ENCODE data around the gene HCLS1.
"Not testable (repeated sequence)": the region's sequence is repeated elsewhere in the genome, so short reads cannot be mapped to it uniquely, and the experiment has no call there.

Gene HCLS1

GRCh38 chr3:121654493-121655385 lies 6.0 kb downstream of the HCLS1 start:
- no peak for DNase-seq (ENCODE audit: low spot score)

GRCh38 chr3:121651684-121652083 lies 9.0 kb downstream of the HCLS1 start:
- DNase-seq (ENCODE audit: low spot score): no peak

DNA sequence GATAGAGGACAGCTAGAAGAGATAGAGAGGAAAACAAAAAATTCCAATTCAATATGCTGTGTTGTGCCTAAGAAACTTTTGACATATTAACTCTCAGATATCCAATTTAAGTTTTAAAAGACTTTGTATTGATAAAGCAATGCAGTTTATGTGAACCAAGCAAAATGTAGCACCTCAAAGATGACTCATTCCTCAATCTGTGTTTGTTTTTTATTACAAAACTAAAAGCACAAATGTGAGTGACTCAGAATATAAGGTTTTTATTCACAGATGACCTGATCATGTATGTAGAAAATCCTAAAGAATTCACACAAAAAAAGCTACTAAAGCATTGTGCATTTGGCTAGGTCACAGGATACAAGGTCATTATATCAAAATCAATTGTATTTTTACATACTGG lies 11.1 kb downstream of the HCLS1 start:
- no peak for DNase-seq (ENCODE audit: low spot score)

DNA sequence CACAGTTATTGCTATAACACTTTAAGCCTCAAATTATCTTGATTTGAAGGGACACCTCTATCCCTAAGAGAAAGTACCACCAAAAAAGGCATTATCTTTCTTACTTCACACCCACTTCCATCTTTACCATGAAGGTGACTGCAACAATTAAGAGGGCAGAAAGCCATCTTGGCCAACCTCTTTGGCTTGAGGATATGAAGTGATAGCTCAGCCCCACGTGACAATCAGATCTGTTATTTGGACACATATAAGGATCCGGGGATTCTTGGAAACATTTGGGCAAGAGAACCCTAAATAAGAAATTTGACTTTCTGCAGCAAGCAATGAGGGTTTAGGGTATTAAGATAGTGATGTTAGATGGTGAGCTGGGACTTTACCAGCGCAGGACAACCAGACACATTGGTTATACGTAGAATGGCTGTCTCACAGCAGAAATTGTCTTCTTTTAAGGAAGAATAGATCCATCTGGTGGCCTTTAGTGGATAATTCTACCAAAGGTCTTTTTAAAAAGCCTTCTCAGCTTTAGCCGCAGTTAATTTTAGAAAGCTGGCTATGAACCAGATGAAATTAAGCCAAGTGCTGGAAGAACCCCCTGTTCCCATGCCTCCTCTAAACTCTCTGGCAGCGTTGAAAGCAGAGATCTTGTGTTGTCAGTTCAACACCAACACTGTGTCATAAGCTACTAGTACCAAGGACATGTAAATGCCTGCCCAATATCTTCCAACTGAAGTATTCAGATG lies 12.3 kb downstream of the HCLS1 start:
- DNase-seq (ENCODE audit: low spot score): no peak

DNA sequence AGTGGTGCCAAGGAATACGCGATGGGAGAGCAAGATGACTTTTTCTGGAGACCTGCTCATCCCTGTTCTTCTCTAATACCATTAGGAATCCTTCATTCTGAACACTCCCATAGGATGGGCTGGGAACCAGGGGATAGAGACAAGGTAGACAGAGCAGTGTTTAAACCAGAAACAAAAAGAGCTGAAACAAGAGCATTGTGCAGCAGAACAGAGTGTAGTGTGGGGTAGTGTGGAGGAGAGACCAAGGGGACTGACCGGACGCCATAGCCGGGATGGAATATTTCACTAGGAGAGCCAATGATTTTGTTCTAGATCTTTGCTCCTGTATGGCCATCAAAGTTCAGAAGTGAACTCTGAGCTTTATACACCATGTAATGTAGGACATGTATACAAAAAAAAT lies 15.6 kb downstream of the HCLS1 start:
- no peak for DNase-seq (ENCODE audit: low spot score)

DNA sequence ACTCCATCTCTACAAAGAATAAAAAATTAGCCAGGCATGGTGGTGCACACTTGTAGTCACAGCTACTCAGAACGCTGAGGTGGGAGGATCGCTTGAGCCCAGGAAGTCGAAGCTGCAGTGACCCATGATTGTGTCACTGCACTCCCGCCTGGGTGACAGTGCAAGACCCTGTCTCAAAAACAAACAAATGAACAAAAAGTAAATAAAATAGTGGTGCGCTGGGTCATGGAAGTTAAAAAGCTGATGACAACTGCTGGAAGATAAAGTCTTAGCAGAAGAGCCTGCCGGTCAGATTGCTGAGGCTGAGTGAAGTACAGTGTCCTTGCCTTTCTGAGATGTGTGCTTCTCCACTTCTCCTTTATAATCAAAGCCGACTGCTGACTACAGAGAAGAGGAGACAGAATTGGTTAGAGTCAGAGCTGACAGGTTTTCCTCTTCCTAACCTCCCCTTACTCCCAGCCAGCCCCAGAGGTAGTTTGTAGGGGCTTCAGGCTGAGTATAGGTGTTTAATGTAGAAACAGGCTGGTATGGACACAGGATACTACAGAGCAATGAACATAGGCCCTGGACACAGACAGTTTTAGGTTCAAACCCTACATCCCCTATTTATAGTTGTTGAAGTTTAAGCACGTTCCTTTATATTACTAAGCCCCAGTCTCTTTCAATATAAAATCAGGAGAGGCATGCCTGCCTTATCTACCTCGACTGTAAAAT lies 17.9 kb downstream of the HCLS1 start:
- DNase-seq (ENCODE audit: low spot score): no peak

GRCh38 chr3:121641127-121641526 lies 19.6 kb downstream of the HCLS1 start:
- DNase-seq (ENCODE audit: low spot score): no peak

DNA sequence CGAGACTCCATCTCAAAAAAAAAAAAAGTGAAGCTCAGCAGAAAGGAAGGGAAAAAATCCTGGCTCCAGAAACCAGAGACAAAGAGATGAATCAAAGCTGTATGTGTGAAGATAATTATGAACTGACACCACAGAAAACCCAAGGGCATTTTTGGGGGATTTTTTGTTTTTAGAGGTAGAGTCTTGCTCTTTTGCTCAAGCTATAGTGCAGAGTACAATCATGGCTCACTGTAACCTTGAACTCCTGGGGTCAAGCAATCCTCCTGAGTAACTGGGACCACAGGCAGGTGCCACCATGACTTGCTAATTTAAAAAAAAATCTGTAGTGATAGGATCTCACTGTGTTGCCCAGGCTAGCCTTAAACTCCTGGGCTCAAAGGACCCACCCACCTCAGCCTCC lies 22.8 kb downstream of the HCLS1 start:
- no peak for DNase-seq (ENCODE audit: low spot score)

GRCh38 chr3:121630355-121630754 lies 30.3 kb downstream of the HCLS1 start:
- no peak for DNase-seq (ENCODE audit: low spot score)

- DNase-seq (ENCODE audit: low spot score): no peak
Measured at GRCh38 chr3:121629601-121630000, 31.1 kb downstream of the HCLS1 start.

DNA sequence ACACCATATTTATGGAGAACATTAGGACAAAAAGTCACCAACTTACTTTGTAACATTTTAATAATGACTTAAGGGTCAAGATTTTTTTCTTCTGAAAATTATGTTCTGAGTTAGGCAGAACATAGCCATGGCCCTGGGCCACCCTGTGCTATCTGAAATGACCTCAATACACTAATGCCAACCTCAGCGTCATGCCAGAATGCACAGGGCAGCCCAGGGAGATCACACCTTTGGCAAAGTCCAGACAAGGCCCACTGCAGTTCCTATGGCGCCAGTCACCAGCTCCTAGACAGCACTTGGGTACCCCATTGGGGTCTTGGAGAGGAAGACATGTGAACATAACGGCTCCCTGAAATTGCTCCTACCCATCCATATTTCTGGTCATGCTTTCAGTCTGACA lies 33.1 kb downstream of the HCLS1 start:
- no peak for DNase-seq (ENCODE audit: low spot score)

- DNase-seq (ENCODE audit: low spot score): no peak
Measured at GRCh38 chr3:121627211-121627610, 33.5 kb downstream of the HCLS1 start.

DNA sequence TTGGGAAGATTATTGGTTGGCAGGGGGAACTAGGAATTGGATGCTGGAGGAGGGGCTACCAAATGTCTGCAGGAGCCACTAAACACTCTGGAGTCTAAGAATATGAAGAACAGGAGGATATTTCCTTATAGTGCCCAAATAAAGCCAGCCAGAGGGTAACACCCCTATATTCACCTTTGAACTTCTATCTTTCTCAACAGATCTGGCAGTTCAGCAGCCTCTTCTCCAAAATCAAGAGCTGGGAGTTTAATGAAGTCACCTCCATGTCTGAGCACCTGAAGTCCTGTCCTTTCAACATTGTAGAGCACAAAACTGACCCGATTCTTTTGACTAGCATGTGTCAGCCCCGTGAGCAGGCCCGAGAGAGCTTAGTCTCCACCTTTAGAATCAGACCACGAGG lies 34.2 kb downstream of the HCLS1 start:
- DNase-seq (ENCODE audit: low spot score): no peak

DNA sequence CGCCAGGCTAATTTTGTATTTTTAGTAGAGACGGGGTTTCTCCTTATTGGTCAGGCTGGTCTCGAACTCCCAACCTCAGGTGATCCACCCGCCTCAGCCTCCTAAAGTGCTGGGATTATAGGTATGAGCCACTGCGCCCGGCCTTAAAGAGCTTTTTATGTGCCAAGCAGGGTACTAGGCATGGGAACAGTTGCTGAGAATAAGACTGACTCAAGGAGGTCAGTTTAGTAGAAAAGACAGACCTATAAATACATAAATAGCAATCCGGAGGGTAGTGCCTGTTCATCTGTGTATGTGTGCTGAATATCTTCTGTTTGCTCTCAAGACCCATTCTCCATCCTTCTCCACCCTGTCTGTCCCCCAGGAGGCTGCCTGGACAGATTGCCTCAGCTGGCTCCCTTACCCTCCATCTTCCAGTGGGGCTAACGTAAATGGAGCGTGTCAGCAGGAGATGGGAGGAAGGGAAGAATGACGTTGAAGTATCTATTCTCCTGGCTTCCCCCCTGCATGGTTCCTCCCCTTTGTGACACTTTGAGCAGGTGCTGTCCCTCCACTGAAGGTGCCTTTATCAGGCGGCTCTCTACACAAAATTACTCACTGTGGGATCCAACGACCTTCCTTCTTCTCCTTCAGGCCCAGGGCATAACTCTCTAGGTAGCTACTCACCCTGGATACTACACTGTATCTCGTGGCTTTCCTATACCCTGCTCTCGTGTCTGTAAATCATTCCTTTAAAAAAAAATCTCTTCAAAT lies 36.4 kb downstream of the HCLS1 start:
- DNase-seq (ENCODE audit: low spot score): no peak

DNA sequence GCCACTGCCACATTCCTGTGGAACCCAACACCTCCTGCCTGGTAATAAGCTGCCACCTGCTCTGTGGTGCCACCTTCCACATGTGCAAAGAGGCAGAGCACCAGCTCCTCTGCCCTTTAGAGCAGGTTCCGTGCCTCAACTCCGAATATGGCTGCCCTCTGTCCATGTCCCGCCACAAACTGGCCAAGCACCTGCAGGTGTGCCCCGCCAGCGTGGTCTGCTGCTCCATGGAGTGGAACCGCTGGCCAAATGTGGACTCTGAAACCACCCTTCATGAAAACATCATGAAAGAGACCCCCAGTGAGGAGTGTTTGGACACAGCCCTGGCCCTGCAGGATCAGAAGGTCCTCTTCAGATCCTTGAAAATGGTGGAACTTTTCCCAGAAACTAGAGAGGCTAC lies 39.2 kb downstream of the HCLS1 start:
- no peak for DNase-seq (ENCODE audit: low spot score)

DNA sequence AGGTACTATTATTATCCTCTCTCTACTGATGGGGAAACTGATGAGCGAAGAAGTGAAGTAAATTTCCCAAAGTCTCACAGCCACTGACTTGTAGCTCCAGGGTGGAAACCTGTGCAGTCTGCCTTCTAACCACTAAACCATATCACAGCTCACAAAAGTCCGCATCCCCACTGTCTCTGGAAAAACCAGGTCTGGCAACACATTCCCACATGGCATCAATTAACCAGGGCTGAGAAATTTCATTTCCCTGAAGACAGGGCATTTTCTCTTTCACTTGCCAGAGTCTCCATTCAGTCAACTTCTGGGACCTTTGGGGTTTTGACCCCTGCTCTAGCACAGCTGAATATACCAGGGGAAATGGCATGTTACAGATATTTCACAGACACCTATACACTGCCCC lies 41.0 kb downstream of the HCLS1 start:
- no peak for DNase-seq (ENCODE audit: low spot score)

DNA sequence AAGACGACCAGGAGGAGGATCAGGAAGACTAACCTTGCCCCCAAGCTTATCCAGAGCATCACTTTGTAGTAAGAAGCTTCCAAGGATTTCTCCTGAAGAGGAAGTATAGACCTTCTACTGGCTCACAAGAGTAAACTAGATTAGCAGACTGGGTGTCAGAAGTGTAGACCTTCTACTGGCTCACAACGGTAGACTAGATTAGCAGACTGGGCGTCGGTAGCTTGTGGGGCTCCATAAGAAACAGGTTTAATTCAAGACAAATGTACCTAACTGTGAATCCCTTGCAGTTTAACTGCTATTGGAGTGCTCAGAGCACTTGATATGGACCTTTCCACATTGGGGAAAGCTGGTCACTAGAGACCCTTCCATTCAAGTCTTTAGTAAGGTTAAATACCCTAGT lies 54.6 kb downstream of the HCLS1 start:
- DNase-seq (ENCODE audit: low spot score): no peak

GRCh38 chr3:121604759-121605158 lies 55.9 kb downstream of the HCLS1 start:
- DNase-seq (ENCODE audit: low spot score): no peak

- DNase-seq (ENCODE audit: low spot score): no peak
Measured at GRCh38 chr3:121601212-121601812, 59.4 kb downstream of the HCLS1 start.

DNA sequence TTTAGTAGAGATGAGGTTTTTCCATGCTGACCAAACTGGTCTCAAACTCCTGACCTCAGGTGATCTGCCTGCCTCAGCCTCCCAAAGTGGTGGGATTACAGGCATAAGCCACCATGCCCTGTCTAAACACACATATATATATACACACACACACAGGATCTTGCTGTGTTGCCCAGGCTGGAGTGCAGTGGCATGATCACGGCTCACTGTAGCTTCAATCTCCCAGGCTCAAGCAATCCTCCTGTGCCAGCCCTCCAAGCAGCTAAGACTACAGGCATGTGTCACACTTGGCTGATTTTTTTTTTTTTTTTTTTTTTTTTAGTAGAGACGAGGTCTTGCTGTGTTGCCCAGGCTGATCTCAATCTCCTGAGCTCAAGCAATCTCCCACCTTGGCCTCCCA lies 60.8 kb downstream of the HCLS1 start:
- not testable (repeated sequence) for DNase-seq (ENCODE audit: low spot score)

GRCh38 chr3:121598564-121598963 lies 62.1 kb downstream of the HCLS1 start:
- no peak for DNase-seq (ENCODE audit: low spot score)

Data from putamen (tissue), 1 donor.